Motor neuron (in vitro differentiated cells): ENCODE measurements around the gene TEX13C. TPM values are rescaled to one million over a fixed set of nuclear protein-coding genes. Genes with fewer than 3 reads are reported as not detected.
A peak's percentile ranks its signal among the peaks of the same experiment; 100 is the strongest.

ENCODE experiments used
- ATAC-seq, 8 experiments: fragments of 200-7000 bp; cut with Tn5 transposase; replicated peaks in 6 of 8; 2 replicates each; pipeline ENCODE4 v1.8.0; 2021; ENCODE audit warnings: mild to moderate bottlenecking in 8 of 8, moderate library complexity in 8 of 8
- H3K27ac ChIP-seq, 2 donors: fragments of 250-450 bp; sonication (Bioruptor Pico); 2 replicates each; pipeline ENCODE4 v1.9.0; 2021; ENCODE audit warnings: antibody characterized with exemption in 2 of 2, mild to moderate bottlenecking in 2 of 2, moderate library complexity in 1 of 2
- H3K4me1 ChIP-seq, 2 donors: fragments of 250-450 bp; sonication (Bioruptor Pico); replicated peaks in 1 of 2; 2 replicates each; pipeline ENCODE4 v1.6.1; 2021; ENCODE audit warnings: antibody characterized with exemption in 2 of 2, mild to moderate bottlenecking in 2 of 2, moderate library complexity in 1 of 2
- H3K4me3 ChIP-seq, 5 donors: fragments of 250-450 bp; sonication (Bioruptor Pico); 2 replicates each; pipeline ENCODE4 v1.9.0; 2021; ENCODE audit warnings: antibody characterized with exemption in 5 of 5, mild to moderate bottlenecking in 5 of 5, moderate library complexity in 4 of 5
- WGBS, 10 experiments: fragments of 450-650 bp; shearing (Covaris generic); methylation state at CpG; one replicate each; pipeline ENCODE4 v1.0.0; 2022; 5-methylcytosine and 5-hydroxymethylcytosine counted together
- in situ Hi-C, 9 experiments: fragments of 400-800 bp; cut with MboI; loops; one replicate each; pipeline ENCODE4 v1.15.0; 2021; ENCODE audit warnings: low sequenced_read_pairs in 9 of 9, low pct_unique_long_range_greater_than_20kb in 2 of 9; ENCODE audit not compliant: unreplicated experiment in 9 of 9
- total RNA-seq, 8 experiments: library from RNA; unstranded; fragments of 300-600 nt; gene quantifications; 2 replicates each; pipeline versions ENCODE4 v1.2.3 to v1.2.4, GENCODE V29; 2022

TEX13C gene
- total RNA-seq, 8 experiments from 2014 or later = under 0.01 to 0.19 (median 0.09) TPM; not detected in 4

DNA sequence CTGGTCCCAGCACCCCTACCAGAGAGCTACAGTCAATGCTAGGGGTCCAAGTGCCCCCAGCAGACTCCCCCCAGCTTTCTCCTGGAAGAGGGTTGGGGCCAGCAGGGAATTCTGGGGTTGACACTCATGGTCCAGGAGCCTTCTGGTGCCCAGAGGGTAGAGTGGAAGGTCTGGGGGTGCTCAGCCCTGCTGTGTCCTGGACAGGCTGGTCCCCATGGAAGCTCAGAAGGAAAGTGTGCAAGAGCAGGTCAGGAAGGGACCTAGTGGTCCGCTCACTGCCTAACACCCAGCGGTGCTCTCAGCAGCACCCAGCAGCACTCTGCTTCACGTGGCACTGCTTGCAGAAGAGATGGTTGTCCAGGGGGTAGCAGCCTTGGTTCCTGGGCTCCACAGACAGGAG lies 6.9 kb downstream of the TEX13C start:
- H3K4me1 ChIP-seq = no peaks in the 10 kb centered on the region

GRCh38 chrX:125327891-125328290 lies 8.2 kb downstream of the TEX13C start:
- no peak for ATAC-seq
- Histone ChIP-seq H3K4me3 (no peak overlapping the region), H3K4me1 (no peaks in the 10 kb centered on the region), H3K27ac (no peak overlapping the region)
- in situ Hi-C loops = no loop called here
- 70 to 100% (median 70%) methylated on average over 2 to 9 of the region's 12 CpGs; no CpG with 5 or more reads in 7 of the 10 experiments for WGBS, 10 experiments

More for the DNA sequence above, 6.9 kb downstream of the TEX13C start:
- in situ Hi-C loops = no loop called here
- H3K27ac ChIP-seq = no peak overlapping the region
- no peak overlapping the region for H3K4me3 ChIP-seq
- WGBS, 10 experiments = 56% methylated on average over 2 of the region's 3 CpGs; no CpG with 5 or more reads in 9 of the 10 experiments
- no peak for ATAC-seq

GRCh38 chrX:125333583-125333982 lies 13.9 kb downstream of the TEX13C start:
- Histone ChIP-seq H3K4me3 (no peak overlapping the region), H3K4me1 (no peaks in the 10 kb centered on the region), H3K27ac (no peak overlapping the region)
- ATAC-seq = no peak
- in situ Hi-C loops = no loop called here
- 10 to 29% (median 14%) methylated on average over 1 to 2 of the region's 2 CpGs; no CpG with 5 or more reads in 7 of the 10 experiments for WGBS, 10 experiments

DNA sequence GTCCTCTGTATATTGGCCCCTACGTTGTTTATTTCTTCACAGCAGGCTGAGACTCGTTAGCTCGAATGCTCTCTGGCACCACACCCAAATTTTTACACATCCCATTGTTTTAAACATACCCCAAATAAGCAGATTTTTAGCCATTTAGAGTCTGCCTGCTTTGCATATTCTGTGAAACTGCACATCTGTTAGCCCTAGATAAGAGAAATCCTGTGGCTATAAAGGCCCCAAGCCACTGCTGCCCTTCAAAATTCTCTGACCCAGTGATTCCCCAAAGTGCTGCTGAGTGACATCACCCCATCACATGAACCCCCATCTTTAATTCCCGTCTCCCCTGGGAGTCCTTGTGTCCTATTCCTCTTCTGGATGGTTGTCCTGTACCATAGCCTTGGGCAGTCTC lies 20.8 kb downstream of the TEX13C start:
- peak in 2 of 8 experiments; percentile 65 to 67 for ATAC-seq
- WGBS, 10 experiments = 0 to 89% (median 18%) methylated on average over 1 to 4 of the region's 4 CpGs; no CpG with 5 or more reads in 6 of the 10 experiments
- no peaks in the 10 kb centered on the region for H3K4me1 ChIP-seq
- in situ Hi-C loops = no loop called here
- no peak overlapping the region for H3K27ac ChIP-seq
- no peak overlapping the region for H3K4me3 ChIP-seq

DNA sequence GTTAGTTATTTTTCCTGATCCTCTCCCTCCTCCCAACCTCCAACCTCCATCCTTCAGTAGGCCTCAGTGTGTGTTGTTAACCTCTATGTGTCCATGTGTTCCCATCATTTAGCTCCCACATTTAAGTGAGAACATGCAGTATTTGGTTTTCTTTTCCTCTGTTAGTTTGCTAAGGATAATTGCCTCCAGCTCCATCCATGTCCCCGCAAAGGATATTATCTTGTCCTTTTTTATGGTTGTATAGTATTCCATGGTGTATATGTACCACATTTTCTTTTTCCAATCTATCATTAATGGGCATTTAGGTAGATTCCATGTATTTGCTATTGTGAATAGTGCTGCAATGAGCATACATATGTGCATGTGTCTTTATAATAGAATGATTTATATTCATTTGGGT lies 54.5 kb downstream of the TEX13C start:
- WGBS, 10 experiments = 40 to 100% (median 100%) methylated on average over 1 of the region's 1 CpG; no CpG with 5 or more reads in 7 of the 10 experiments
- no peak for ATAC-seq
- Histone ChIP-seq H3K4me1 (no peaks in the 10 kb centered on the region), H3K4me3 (no peak overlapping the region), H3K27ac (no peak overlapping the region)
- in situ Hi-C loops = no loop called here
